BLaER1 (cell line): ENCODE results near the gene LSMEM2.

Source experiments
- H3K27ac ChIP-seq: shearing (Covaris generic); formaldehyde crosslinking; 2 replicates; pipeline ENCODE4 v1.8.1; 2022
- H3K27me3 ChIP-seq: shearing (Covaris generic); formaldehyde crosslinking; 2 replicates; pipeline ENCODE4 v1.8.1; 2022
- H3K36me3 ChIP-seq: shearing (Covaris generic); formaldehyde crosslinking; 2 replicates; pipeline ENCODE4 v1.8.1; 2022
- H3K4me1 ChIP-seq: shearing (Covaris generic); formaldehyde crosslinking; 2 replicates; pipeline ENCODE4 v1.8.1; 2022
- H3K4me2 ChIP-seq: shearing (Covaris generic); formaldehyde crosslinking; 2 replicates; pipeline ENCODE4 v1.8.1; 2022
- H3K4me3 ChIP-seq: shearing (Covaris generic); formaldehyde crosslinking; 2 replicates; pipeline ENCODE4 v1.8.1; 2022
- H3K9ac ChIP-seq: shearing (Covaris generic); formaldehyde crosslinking; 2 replicates; pipeline ENCODE4 v1.8.1; 2022
- H3K9me3 ChIP-seq: shearing (Covaris generic); formaldehyde crosslinking; 2 replicates; pipeline ENCODE4 v1.8.1; 2022
- H4K20me1 ChIP-seq: shearing (Covaris generic); formaldehyde crosslinking; 2 replicates; pipeline ENCODE4 v1.8.1; 2022
- Cebpa-rat ChIP-seq: shearing (Covaris generic); IDR thresholded peaks from 2 replicates; pipeline ENCODE4 v1.8.1; 2022

LSMEM2 gene

GRCh38 chr3:50295553-50296431 lies 16.9 kb downstream of the LSMEM2 start:
- TF ChIP-seq Cebpa-rat: no peak
- no peak overlapping the region for H3K4me2 ChIP-seq

GRCh38 chr3:50296721-50297383 lies 18.0 kb downstream of the LSMEM2 start:
- Histone ChIP-seq H3K9ac (no peak overlapping the region), H3K9me3 (no peaks in the 10 kb centered on the region), H3K27me3 (no peaks in the 10 kb centered on the region), H3K4me3 (no peak overlapping the region), H3K27ac (no peak overlapping the region), H3K4me1 (peaks cover 32% of the 10 kb centered on the region), H3K4me2 (no peak overlapping the region), H4K20me1 (0 out of 2 replicates have a peak, but pooled peaks cover 8% of the 10 kb centered on the region), H3K36me3 (peaks cover 8% of the 10 kb centered on the region; the same call in 1 of the 2 replicates)
- TF ChIP-seq Cebpa-rat: no peak

More at GRCh38 chr3:50295553-50296431, 16.9 kb downstream of the LSMEM2 start:
- Histone ChIP-seq H3K4me1 (peaks cover 39% of the 10 kb centered on the region), H3K27me3 (no peaks in the 10 kb centered on the region), H3K9ac (no peak overlapping the region), H3K9me3 (no peaks in the 10 kb centered on the region), H3K36me3 (peaks cover 8% of the 10 kb centered on the region), H3K4me3 (no peak overlapping the region), H3K27ac (no peak overlapping the region), H4K20me1 (0 out of 2 replicates have a peak, but pooled peaks cover 8% of the 10 kb centered on the region)

- TF ChIP-seq Cebpa-rat: no peak
These were observed 18.5 kb downstream of the LSMEM2 start for GRCh38 chr3:50297384-50297775.

GRCh38 chr3:50297896-50298725 lies 19.2 kb downstream of the LSMEM2 start:
- Histone ChIP-seq H3K27ac (peak overlapping the region; percentile 82), H3K36me3 (peaks cover 8% of the 10 kb centered on the region; the same call in 1 of the 2 replicates), H3K4me2 (peak overlapping the region; percentile 96), H3K4me3 (peak overlapping the region; percentile 78), H3K9me3 (no peaks in the 10 kb centered on the region), H3K27me3 (no peaks in the 10 kb centered on the region), H3K9ac (peak overlapping the region; percentile 82; the same call in 1 of the 2 replicates), H3K4me1 (peaks cover 26% of the 10 kb centered on the region), H4K20me1 (0 out of 2 replicates have a peak, but pooled peaks cover 8% of the 10 kb centered on the region)
- no peak for TF ChIP-seq Cebpa-rat

More at GRCh38 chr3:50297384-50297775, 18.5 kb downstream of the LSMEM2 start:
- Histone ChIP-seq H3K4me3 (no peak overlapping the region), H3K4me1 (peaks cover 32% of the 10 kb centered on the region), H3K27ac (no peak overlapping the region), H3K27me3 (no peaks in the 10 kb centered on the region), H3K9me3 (no peaks in the 10 kb centered on the region), H3K36me3 (peaks cover 8% of the 10 kb centered on the region; the same call in 1 of the 2 replicates), H4K20me1 (0 out of 2 replicates have a peak, but pooled peaks cover 8% of the 10 kb centered on the region), H3K9ac (no peak overlapping the region), H3K4me2 (0 out of 2 replicates have a peak overlapping the region, but pooled peaks have one; percentile 96)

- Histone ChIP-seq H3K27me3 (no peaks in the 10 kb centered on the region), H3K4me1 (peaks cover 21% of the 10 kb centered on the region), H3K4me3 (peak within 1 kb of the TSS; percentile 78), H3K4me2 (peak within 1 kb of the TSS; percentile 96), H3K9ac (peak within 1 kb of the TSS; percentile 82), H3K27ac (peak within 1 kb of the TSS; percentile 82), H3K9me3 (no peaks in the 10 kb centered on the region), H3K36me3 (peaks cover 8% of the 10 kb centered on the region; the same call in 1 of the 2 replicates), H4K20me1 (0 out of 2 replicates have a peak, but pooled peaks cover 8% of the 10 kb centered on the region)
- TF ChIP-seq Cebpa-rat: no peak
These were observed 20.1 kb downstream of the LSMEM2 start, which contains the start of the genes HYAL3 and NAA80 for GRCh38 chr3:50298836-50299637. Gene HYAL3 (minus strand): TSS chr3:50299405. CDS start chr3:50295602, 3,803 bp downstream. Gene NAA80 (minus strand): TSS chr3:50299405. CDS start chr3:50297463, 1,942 bp downstream.

GRCh38 chr3:50299638-50299928 lies 20.7 kb downstream of the LSMEM2 start:
- no peak for TF ChIP-seq Cebpa-rat
- Histone ChIP-seq H3K27me3 (no peaks in the 10 kb centered on the region), H3K4me3 (peak overlapping the region; percentile 78), H3K9me3 (no peaks in the 10 kb centered on the region), H3K9ac (peak overlapping the region; percentile 70), H3K27ac (peak overlapping the region; percentile 36; the same call in 1 of the 2 replicates), H3K4me2 (peak overlapping the region; percentile 84), H4K20me1 (0 out of 2 replicates have a peak, but pooled peaks cover 8% of the 10 kb centered on the region), H3K4me1 (peaks cover 21% of the 10 kb centered on the region), H3K36me3 (peaks cover 8% of the 10 kb centered on the region; the same call in 1 of the 2 replicates)

GRCh38 chr3:50299929-50300680 lies 21.2 kb downstream of the LSMEM2 start:
- H3K9me3 ChIP-seq: no peaks in the 10 kb centered on the region
- peaks cover 21% of the 10 kb centered on the region for H3K4me1 ChIP-seq
- H3K4me2 ChIP-seq: peak overlapping the region; percentile 84
- TF ChIP-seq Cebpa-rat: no peak
- peak overlapping the region; percentile 70 for H3K9ac ChIP-seq
- peaks cover 8% of the 10 kb centered on the region; the same call in 1 of the 2 replicates for H3K36me3 ChIP-seq
- peak overlapping the region; percentile 36; the same call in 1 of the 2 replicates for H3K27ac ChIP-seq
- H3K4me3 ChIP-seq: peak overlapping the region; percentile 78
- H3K27me3 ChIP-seq: no peaks in the 10 kb centered on the region
- H4K20me1 ChIP-seq: 0 out of 2 replicates have a peak, but pooled peaks cover 8% of the 10 kb centered on the region

- no peak for TF ChIP-seq Cebpa-rat
- peaks cover 21% of the 10 kb centered on the region for H3K4me1 ChIP-seq
- H3K27ac ChIP-seq: no peak overlapping the region
- 0 out of 2 replicates have a peak, but pooled peaks cover 8% of the 10 kb centered on the region for H4K20me1 ChIP-seq
- H3K27me3 ChIP-seq: no peaks in the 10 kb centered on the region
- H3K4me3 ChIP-seq: no peak overlapping the region
- H3K36me3 ChIP-seq: peaks cover 8% of the 10 kb centered on the region; the same call in 1 of the 2 replicates
- no peak overlapping the region for H3K4me2 ChIP-seq
- H3K9me3 ChIP-seq: no peaks in the 10 kb centered on the region
- no peak overlapping the region for H3K9ac ChIP-seq
These were observed 21.9 kb downstream of the LSMEM2 start for GRCh38 chr3:50300681-50301254.
